ENCODE data around the gene DIDO1. TPM values are rescaled to one million over a fixed set of nuclear protein-coding genes. Genes with fewer than 3 reads are reported as not detected.

Gene DIDO1
- total RNA-seq, 3 donors from 2014 or later (not counting 1 experiment from before 2014, with no cell fraction given), result 79.5 to 116 (median 83.4) TPM

DNA sequence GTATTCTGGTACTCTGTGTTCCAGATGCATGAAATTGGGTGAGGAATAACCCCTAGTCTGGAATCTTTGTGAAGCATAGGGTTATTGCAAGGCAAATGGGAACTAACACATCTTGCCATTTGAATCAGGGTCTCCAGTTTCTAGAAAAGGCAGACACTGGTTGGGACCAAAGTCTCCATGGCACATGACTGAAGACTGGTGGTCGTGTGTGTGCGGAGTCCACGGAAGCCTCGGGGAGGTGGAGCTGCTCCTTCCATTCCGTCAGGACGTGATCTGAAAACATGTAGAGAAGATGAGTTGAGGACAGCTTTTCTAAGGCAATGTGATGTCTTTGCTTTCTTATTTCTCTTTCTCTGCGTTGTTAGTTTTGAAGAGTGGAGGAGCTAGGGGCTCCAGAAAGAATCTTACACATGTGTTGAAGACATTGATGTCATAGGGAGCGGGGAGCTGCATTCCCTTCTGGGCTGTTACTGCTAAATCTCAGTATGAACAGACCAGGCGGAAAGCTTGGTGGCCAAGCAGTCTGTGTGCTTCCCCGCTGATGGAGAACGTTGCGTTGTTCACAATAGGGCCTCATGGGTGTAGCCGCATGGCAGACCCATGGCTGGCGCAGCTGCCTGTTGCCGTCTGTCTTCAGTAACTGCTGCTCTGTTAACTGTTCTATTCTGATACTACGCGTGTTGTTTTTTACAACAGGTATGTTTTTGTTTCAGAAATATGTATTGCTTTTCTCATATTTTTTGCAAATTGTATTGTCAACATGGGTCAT is 21.4 kb upstream of the DIDO1 start:
- Histone ChIP-seq H3K27ac (ENCODE audit: low read length) (no peak overlapping the region), H3K36me3 (ENCODE audit: control insufficient read depth, insufficient read depth, low read length) (peaks cover 62% of the 10 kb centered on the region), H3K4me3 (ENCODE audit: low read length) (no peak overlapping the region), H3K9me3 (ENCODE audit: control insufficient read depth, insufficient read depth, low read length) (no peaks in the 10 kb centered on the region), H3K4me1 (ENCODE audit: control insufficient read depth, insufficient read depth, low read length) (peaks cover 13% of the 10 kb centered on the region), H3K27me3 (ENCODE audit: control insufficient read depth, insufficient read depth, low read length) (no peaks in the 10 kb centered on the region)
- H3K9me3 Mint-ChIP-seq, result no peaks in the 10 kb centered on the region
- H3K4me3 Mint-ChIP-seq, result no peak overlapping the region
- H3K27me3 Mint-ChIP-seq (ENCODE audit: low read depth in 2 of 2), result no peaks in the 10 kb centered on the region
- 98% methylated on average over 15 of the region's 17 CpGs for WGBS (ENCODE audit: insufficient coverage)
- no peak for ATAC-seq
- peaks cover 10% of the 10 kb centered on the region in 2 donors for H3K4me1 Mint-ChIP-seq
- H3K27ac Mint-ChIP-seq, result no peak overlapping the region
- TF ChIP-seq, protein P1, sequence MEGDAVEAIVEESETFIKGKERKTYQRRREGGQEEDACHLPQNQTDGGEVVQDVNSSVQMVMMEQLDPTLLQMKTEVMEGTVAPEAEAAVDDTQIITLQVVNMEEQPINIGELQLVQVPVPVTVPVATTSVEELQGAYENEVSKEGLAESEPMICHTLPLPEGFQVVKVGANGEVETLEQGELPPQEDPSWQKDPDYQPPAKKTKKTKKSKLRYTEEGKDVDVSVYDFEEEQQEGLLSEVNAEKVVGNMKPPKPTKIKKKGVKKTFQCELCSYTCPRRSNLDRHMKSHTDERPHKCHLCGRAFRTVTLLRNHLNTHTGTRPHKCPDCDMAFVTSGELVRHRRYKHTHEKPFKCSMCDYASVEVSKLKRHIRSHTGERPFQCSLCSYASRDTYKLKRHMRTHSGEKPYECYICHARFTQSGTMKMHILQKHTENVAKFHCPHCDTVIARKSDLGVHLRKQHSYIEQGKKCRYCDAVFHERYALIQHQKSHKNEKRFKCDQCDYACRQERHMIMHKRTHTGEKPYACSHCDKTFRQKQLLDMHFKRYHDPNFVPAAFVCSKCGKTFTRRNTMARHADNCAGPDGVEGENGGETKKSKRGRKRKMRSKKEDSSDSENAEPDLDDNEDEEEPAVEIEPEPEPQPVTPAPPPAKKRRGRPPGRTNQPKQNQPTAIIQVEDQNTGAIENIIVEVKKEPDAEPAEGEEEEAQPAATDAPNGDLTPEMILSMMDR (IDR thresholded peaks at IDR 0.05), result no peak
- peaks cover 10% of the 10 kb centered on the region for H3K36me3 Mint-ChIP-seq
- no peak for DNase-seq
- intact Hi-C loops (cut with micrococcal nuclease), result no loop called here

- H3K4me3 ChIP-seq (ENCODE audit: low read length), result no peak overlapping the region
- peaks cover 5 to 8% of the 10 kb centered on the region in 2 donors for H3K4me1 Mint-ChIP-seq
- H3K27me3 Mint-ChIP-seq (ENCODE audit: low read depth in 2 of 2), result no peaks in the 10 kb centered on the region
- peaks cover 67% of the 10 kb centered on the region for H3K36me3 ChIP-seq (ENCODE audit: control insufficient read depth, insufficient read depth, low read length)
- H3K9me3 ChIP-seq (ENCODE audit: control insufficient read depth, insufficient read depth, low read length), result no peaks in the 10 kb centered on the region
- H3K36me3 Mint-ChIP-seq, result peaks cover 10% of the 10 kb centered on the region
- no peak overlapping the region for H3K27ac ChIP-seq (ENCODE audit: low read length)
- no peak overlapping the region for H3K4me3 Mint-ChIP-seq
- no peak overlapping the region for H3K27ac Mint-ChIP-seq
- H3K9me3 Mint-ChIP-seq, result no peaks in the 10 kb centered on the region
- ATAC-seq, result no peak
- DNase-seq, result no peak
- intact Hi-C loops (cut with micrococcal nuclease), result no loop called here
- peaks cover 5% of the 10 kb centered on the region for H3K4me1 ChIP-seq (ENCODE audit: control insufficient read depth, insufficient read depth, low read length)
- TF ChIP-seq, protein P1 (IDR thresholded peaks at IDR 0.05), result no peak
- 91% methylated on average over 10 of the region's 10 CpGs for WGBS (ENCODE audit: insufficient coverage)
- no peaks in the 10 kb centered on the region for H3K27me3 ChIP-seq (ENCODE audit: control insufficient read depth, insufficient read depth, low read length)
Observed at GRCh38 chr20:62946918-62947317, 20.6 kb upstream of the DIDO1 start.

- Histone ChIP-seq H3K27me3 (ENCODE audit: control insufficient read depth, insufficient read depth, low read length) (no peaks in the 10 kb centered on the region), H3K4me1 (ENCODE audit: control insufficient read depth, insufficient read depth, low read length) (no peaks in the 10 kb centered on the region), H3K36me3 (ENCODE audit: control insufficient read depth, insufficient read depth, low read length) (peaks cover 74% of the 10 kb centered on the region), H3K27ac (ENCODE audit: low read length) (no peak overlapping the region), H3K9me3 (ENCODE audit: control insufficient read depth, insufficient read depth, low read length) (no peaks in the 10 kb centered on the region), H3K4me3 (ENCODE audit: low read length) (no peak overlapping the region)
- ATAC-seq (no peak), DNase-seq (no peak)
- no peaks in the 10 kb centered on the region for H3K9me3 Mint-ChIP-seq
- TF ChIP-seq, protein P1 (IDR thresholded peaks at IDR 0.05), result no peak
- WGBS (ENCODE audit: insufficient coverage), result 96% methylated on average over 25 of the region's 25 CpGs
- intact Hi-C loops (cut with micrococcal nuclease), result no loop called here
- peaks cover 10% of the 10 kb centered on the region for H3K36me3 Mint-ChIP-seq
- H3K4me3 Mint-ChIP-seq, result no peak overlapping the region
- H3K27ac Mint-ChIP-seq, result no peak overlapping the region
- H3K4me1 Mint-ChIP-seq, result peaks cover 14 to 15% of the 10 kb centered on the region in 2 donors
- H3K27me3 Mint-ChIP-seq (ENCODE audit: low read depth in 2 of 2), result no peaks in the 10 kb centered on the region
Observed at GRCh38 chr20:62945771-62946339, 19.6 kb upstream of the DIDO1 start.
